Epithelial cell of proximal tubule (primary cell): ENCODE results near the gene SAXO1. TPM values are rescaled to one million over a fixed set of nuclear protein-coding genes. Genes with fewer than 3 reads are reported as not detected.

Experiments used
- DNase-seq: peaks from one replicate; pipeline ENCODE4 v3.0.0-alpha.2; 2011; ENCODE audit warnings: low read depth
- H3K4me3 ChIP-seq: 2 replicates; pipeline ENCODE4 v1.5.1; 2011; ENCODE audit warnings: low read depth, mild to moderate bottlenecking, low read length
- CTCF ChIP-seq: conservative IDR thresholded peaks from 2 replicates; pipeline ENCODE4 v1.5.1; 2012; ENCODE audit warnings: low read depth, mild to moderate bottlenecking, low read length
- total RNA-seq: library from RNA; depleted of rRNA; stranded (reverse); fragments of >200 nt; gene quantifications from 2 replicates; pipeline ENCODE4 v1.2.3, GENCODE V29; 2015

The SAXO1 gene
- total RNA-seq, 1 donor from 2014 or later = not detected

DNA sequence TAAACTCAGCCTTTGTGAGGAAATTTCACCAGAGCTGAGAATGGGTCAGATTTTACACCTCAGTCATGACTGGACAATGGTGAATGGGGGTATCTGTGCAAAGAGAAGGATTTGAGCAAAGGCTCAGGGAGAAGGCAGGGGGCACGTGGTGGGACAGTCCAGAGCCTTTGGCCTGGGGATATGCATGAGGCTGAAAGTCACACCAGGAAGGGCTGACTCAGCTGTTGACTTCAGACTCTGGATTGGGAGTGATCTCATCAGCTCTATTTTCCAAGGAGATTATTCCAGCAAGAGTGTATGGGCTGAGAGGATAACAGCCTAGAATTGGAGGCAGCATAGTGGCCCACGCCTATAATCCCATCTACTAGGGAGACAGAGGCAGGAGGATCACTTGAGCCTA, 53.6 kb downstream of the SAXO1 start:
- no peak overlapping the region for H3K4me3 ChIP-seq
- DNase-seq = peak; percentile 23
- no peak for TF ChIP-seq CTCF

DNA sequence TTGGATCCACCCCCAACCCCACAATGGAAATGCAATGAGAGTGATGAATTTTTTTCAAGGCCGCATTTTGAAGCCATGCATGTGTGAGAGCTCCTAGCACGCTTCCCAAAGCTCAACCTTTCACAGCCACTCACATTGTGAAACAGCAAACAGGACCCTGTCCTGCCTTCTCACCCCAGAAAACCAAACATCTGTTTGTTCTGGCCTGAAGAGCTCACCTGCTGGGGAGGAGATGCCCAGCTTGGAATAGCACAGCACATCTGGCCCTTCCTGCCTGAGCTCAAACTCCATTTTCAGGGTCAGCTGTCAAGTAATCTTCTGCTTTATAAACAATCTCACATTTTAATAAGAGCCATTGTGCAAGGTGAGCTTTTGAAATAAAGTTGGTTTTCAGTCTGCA, 54.8 kb downstream of the SAXO1 start:
- no peak for TF ChIP-seq CTCF
- DNase-seq = no peak
- no peak overlapping the region for H3K4me3 ChIP-seq

- DNase-seq = no peak
- TF ChIP-seq CTCF = no peak
- H3K4me3 ChIP-seq = no peak overlapping the region
These were observed 56.1 kb downstream of the SAXO1 start for GRCh38 chr9:18976709-18977531.

DNA sequence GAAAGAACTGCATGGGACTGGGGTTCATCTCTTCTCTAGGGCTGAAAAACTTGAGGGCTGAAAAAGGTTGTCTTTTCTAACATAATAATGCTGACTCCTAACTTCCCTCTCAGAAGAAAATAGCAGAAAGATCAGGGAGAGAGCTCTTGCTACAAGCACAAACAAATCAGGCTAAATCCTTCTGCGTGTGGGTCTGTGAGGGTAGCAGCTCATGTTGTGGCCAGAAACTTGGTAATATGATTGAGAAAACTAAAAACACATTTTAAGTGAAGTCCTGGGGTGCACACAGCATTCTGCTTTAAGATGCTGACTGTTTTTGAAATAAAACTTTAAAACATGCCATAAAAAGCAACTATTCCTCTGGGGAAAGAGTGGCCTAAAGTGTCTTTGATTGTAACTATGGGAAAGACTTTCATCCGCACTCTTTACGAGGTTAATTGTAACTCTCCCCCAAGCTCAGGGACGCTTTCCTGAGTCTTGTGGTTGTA, 56.7 kb downstream of the SAXO1 start:
- no peak for TF ChIP-seq CTCF
- no peak for DNase-seq
- no peak overlapping the region for H3K4me3 ChIP-seq

GRCh38 chr9:18973348-18973747, 59.7 kb downstream of the SAXO1 start:
- no peak for DNase-seq
- H3K4me3 ChIP-seq = no peak overlapping the region
- no peak for TF ChIP-seq CTCF

- no peak for DNase-seq
- no peak overlapping the region for H3K4me3 ChIP-seq
- no peak for TF ChIP-seq CTCF
These were observed 60.3 kb downstream of the SAXO1 start for GRCh38 chr9:18972675-18973074.

DNA sequence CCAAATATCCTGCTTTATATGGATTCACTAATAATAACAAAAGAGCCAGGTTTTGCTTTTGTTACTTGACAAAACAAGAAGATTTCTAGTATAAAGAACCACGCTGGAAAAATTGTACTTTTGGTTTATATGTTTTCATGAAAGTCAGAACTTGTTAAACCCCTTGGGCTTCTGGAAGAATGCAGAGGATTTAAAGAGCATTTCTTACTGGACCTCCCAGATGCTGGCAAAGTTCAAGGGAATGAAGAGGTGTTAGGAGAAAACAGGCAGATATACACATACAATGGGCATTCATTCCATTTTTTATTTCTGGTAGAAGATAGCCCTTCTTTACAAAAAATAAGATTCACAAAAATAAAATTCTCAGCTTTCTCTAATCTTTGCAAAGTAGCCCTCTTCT, 61.1 kb downstream of the SAXO1 start:
- no peak for TF ChIP-seq CTCF
- no peak overlapping the region for H3K4me3 ChIP-seq
- DNase-seq = no peak
